Peyer's patch (tissue), 4 donors: Measurements from ENCODE around the gene WLS. TPM values are rescaled to one million over a fixed set of nuclear protein-coding genes. Genes with fewer than 3 reads are reported as not detected.

Experiments
- DNase-seq, 3 donors: peaks; one replicate each; pipeline ENCODE4 v3.0.0-alpha.2; 2017 to 2019
- H3K27ac ChIP-seq, 4 donors: fragments of 200-600 bp; sonication (generic); one replicate each; pipeline ENCODE4 v1.5.1; 2016 to 2019
- H3K27me3 ChIP-seq, 2 donors: fragments of 200-600 bp; sonication (generic); one replicate each; pipeline ENCODE4 v1.5.1; 2019
- H3K36me3 ChIP-seq, 3 donors: fragments of 200-600 bp; sonication (generic); one replicate each; pipeline ENCODE4 v1.5.1; 2016 to 2019
- H3K4me1 ChIP-seq, 4 donors: fragments of 200-600 bp; sonication (generic); one replicate each; pipeline ENCODE4 v1.5.1; 2016 to 2019
- H3K4me3 ChIP-seq, 4 donors: fragments of 200-600 bp; sonication (generic); 1 replicate in 3 of 4; 2 replicates in 1 of 4; pipeline ENCODE4 v1.5.1; 2016 to 2019; ENCODE audit warnings: mild to moderate bottlenecking in 1 of 4
- H3K9me3 ChIP-seq, 4 donors: fragments of 200-600 bp; sonication (generic); one replicate each; pipeline ENCODE4 v1.5.1; 2016 to 2019; ENCODE audit warnings: mild to moderate bottlenecking in 1 of 4
- CTCF ChIP-seq, 6 experiments: fragments of 450-650 bp in 4 of 6; fragments of 200-600 bp in 2 of 6; sonication (generic) in 1 of 6; IDR thresholded peaks; one replicate each; pipeline ENCODE4 v1.5.1; 2017 to 2019; ENCODE audit warnings: antibody characterized with exemption in 6 of 6, mild to moderate bottlenecking in 3 of 6, moderate library complexity in 1 of 6
- POLR2A ChIP-seq, 2 donors: fragments of 450-650 bp; IDR thresholded peaks; one replicate each; pipeline ENCODE4 v1.5.1; 2017; ENCODE audit warnings: antibody characterized with exemption in 2 of 2, mild to moderate bottlenecking in 2 of 2, moderate library complexity in 2 of 2
- total RNA-seq, 4 donors: library from RNA; depleted of rRNA; stranded (reverse); fragments of >200 nt; gene quantifications; one replicate each; pipeline ENCODE4 v1.1.0, GENCODE V29; 2016

The WLS gene
- total RNA-seq, 4 donors from 2014 or later, result 46.1 to 140 (median 73.8) TPM

GRCh38 chr1:68101829-68102228 is 130.5 kb downstream of the WLS start:
- no peak for TF ChIP-seq CTCF (IDR thresholded peaks at IDR 0.05)
- no peak for TF ChIP-seq POLR2A (IDR thresholded peaks at IDR 0.05)
- H3K27ac ChIP-seq, result peak overlapping the region in 2 of 4 donors; percentile 49 to 72
- peaks cover 0 to 11% (median 0%) of the 10 kb centered on the region in 4 donors for H3K4me1 ChIP-seq
- H3K27me3 ChIP-seq, result no peaks in the 10 kb centered on the region
- no peaks in the 10 kb centered on the region for H3K9me3 ChIP-seq
- H3K4me3 ChIP-seq, result no peak overlapping the region
- peak in 1 of 3 donors; percentile 63 for DNase-seq
- H3K36me3 ChIP-seq, result no peaks in the 10 kb centered on the region

GRCh38 chr1:68100571-68100970 is 131.8 kb downstream of the WLS start:
- TF ChIP-seq POLR2A (IDR thresholded peaks at IDR 0.05) (no peak), CTCF (IDR thresholded peaks at IDR 0.05) (no peak)
- Histone ChIP-seq H3K27me3 (no peaks in the 10 kb centered on the region), H3K4me1 (peaks cover 0 to 11% (median 0%) of the 10 kb centered on the region in 4 donors), H3K9me3 (no peaks in the 10 kb centered on the region), H3K27ac (peak overlapping the region in 2 of 4 donors; percentile 38 to 72), H3K4me3 (no peak overlapping the region), H3K36me3 (no peaks in the 10 kb centered on the region)
- DNase-seq, result no peak

GRCh38 chr1:68093737-68094136 is 138.6 kb downstream of the WLS start:
- H3K27me3 ChIP-seq, result no peaks in the 10 kb centered on the region
- no peak overlapping the region for H3K27ac ChIP-seq
- H3K9me3 ChIP-seq, result no peaks in the 10 kb centered on the region
- H3K4me3 ChIP-seq, result no peak overlapping the region
- DNase-seq, result no peak
- no peaks in the 10 kb centered on the region for H3K4me1 ChIP-seq
- TF ChIP-seq POLR2A (IDR thresholded peaks at IDR 0.05), result no peak
- no peak for TF ChIP-seq CTCF (IDR thresholded peaks at IDR 0.05)
- no peaks in the 10 kb centered on the region for H3K36me3 ChIP-seq

GRCh38 chr1:68087184-68087583 is 145.1 kb downstream of the WLS start:
- H3K9me3 ChIP-seq, result no peaks in the 10 kb centered on the region
- TF ChIP-seq POLR2A (IDR thresholded peaks at IDR 0.05) (no peak), CTCF (IDR thresholded peaks at IDR 0.05) (no peak)
- no peak overlapping the region for H3K27ac ChIP-seq
- H3K27me3 ChIP-seq, result no peaks in the 10 kb centered on the region
- no peak for DNase-seq
- no peaks in the 10 kb centered on the region for H3K36me3 ChIP-seq
- H3K4me3 ChIP-seq, result no peak overlapping the region
- H3K4me1 ChIP-seq, result no peaks in the 10 kb centered on the region

GRCh38 chr1:68085752-68086151 is 146.6 kb downstream of the WLS start:
- no peak overlapping the region for H3K27ac ChIP-seq
- no peaks in the 10 kb centered on the region for H3K36me3 ChIP-seq
- H3K9me3 ChIP-seq, result no peaks in the 10 kb centered on the region
- no peaks in the 10 kb centered on the region for H3K27me3 ChIP-seq
- DNase-seq, result no peak
- H3K4me1 ChIP-seq, result no peaks in the 10 kb centered on the region
- TF ChIP-seq CTCF (IDR thresholded peaks at IDR 0.05), result no peak
- TF ChIP-seq POLR2A (IDR thresholded peaks at IDR 0.05), result no peak
- H3K4me3 ChIP-seq, result no peak overlapping the region

- TF ChIP-seq CTCF (IDR thresholded peaks at IDR 0.05) (no peak), POLR2A (IDR thresholded peaks at IDR 0.05) (no peak)
- Histone ChIP-seq H3K9me3 (no peaks in the 10 kb centered on the region), H3K4me3 (no peak overlapping the region), H3K27me3 (no peaks in the 10 kb centered on the region), H3K4me1 (no peaks in the 10 kb centered on the region), H3K36me3 (no peaks in the 10 kb centered on the region), H3K27ac (no peak overlapping the region)
- no peak for DNase-seq
Measured at GRCh38 chr1:68083686-68084085, 148.6 kb downstream of the WLS start.
